ENCODE results near the gene RANBP3.
A peak's percentile ranks its signal among the peaks of the same experiment; 100 is the strongest.

Gene RANBP3

GRCh38 chr19:5918463-5919079, 59.4 kb downstream of the RANBP3 start:
- DNase-seq, result no peak

- no peak for DNase-seq
These were observed 60.4 kb downstream of the RANBP3 start for GRCh38 chr19:5917431-5918107.

GRCh38 chr19:5916181-5916708, 61.7 kb downstream of the RANBP3 start:
- DNase-seq, result no peak

- no peak for DNase-seq
These were observed 62.2 kb downstream of the RANBP3 start for GRCh38 chr19:5915782-5916165.

- DNase-seq, result no peak
These were observed 62.8 kb downstream of the RANBP3 start for GRCh38 chr19:5914946-5915781.

GRCh38 chr19:5914358-5914774, 63.6 kb downstream of the RANBP3 start:
- no peak for DNase-seq

GRCh38 chr19:5913739-5914357, 64.1 kb downstream of the RANBP3 start, which contains the start of gene CAPS:
Gene CAPS (plus strand): TSS chr19:5914254. CDS start chr19:5914407, 153 bp downstream.
- no peak for DNase-seq

- DNase-seq, result no peak
These were observed 66.6 kb downstream of the RANBP3 start for GRCh38 chr19:5911366-5911765.

GRCh38 chr19:5910638-5910907, 67.4 kb downstream of the RANBP3 start:
- DNase-seq, result no peak

- no peak for DNase-seq
These were observed 69.0 kb downstream of the RANBP3 start for GRCh38 chr19:5908773-5909442.

GRCh38 chr19:5907241-5907640, 70.7 kb downstream of the RANBP3 start:
- no peak for DNase-seq

- no peak for DNase-seq
These were observed 72.7 kb downstream of the RANBP3 start for GRCh38 chr19:5905114-5905778.

GRCh38 chr19:5904352-5905113, 73.4 kb downstream of the RANBP3 start, which contains the start of gene VMAC:
Gene VMAC (plus strand): TSS chr19:5904872. CDS start chr19:5904891, 19 bp downstream.
- DNase-seq, result peak; percentile 99

- peak; percentile 94 to 96 for DNase-seq
These were observed 74.2 kb downstream of the RANBP3 start, which contains the start of gene NDUFA11 for GRCh38 chr19:5903624-5904351. Gene NDUFA11 (minus strand): TSS chr19:5903790. CDS start chr19:5903708, 82 bp downstream.

- no peak for DNase-seq
These were observed 74.8 kb downstream of the RANBP3 start for GRCh38 chr19:5903056-5903623.

- DNase-seq, result no peak
These were observed 77.0 kb downstream of the RANBP3 start for GRCh38 chr19:5900976-5901375.

- DNase-seq, result no peak
These were observed 78.0 kb downstream of the RANBP3 start for GRCh38 chr19:5899728-5900526.

GRCh38 chr19:5897189-5897969, 80.6 kb downstream of the RANBP3 start:
- no peak for DNase-seq

All from NCI-H526 (cell line).